Spleen (tissue), 11 donors: ENCODE measurements around the gene RAB33A. TPM values are rescaled to one million over a fixed set of nuclear protein-coding genes. Genes with fewer than 3 reads are reported as not detected.
A peak's percentile ranks its signal among the peaks of the same experiment; 100 is the strongest.

ENCODE experiments used
- DNase-seq: peaks from one replicate; pipeline ENCODE4 v3.0.0-alpha.2; 2020
- H3K27ac ChIP-seq, 8 donors: fragments of 200-600 bp; sonication (generic) in 7 of 8; 1 replicate in 4 of 8; 2 replicates in 4 of 8; pipeline versions ENCODE4 v1.5.0 to v1.8.0; 2016 to 2021; ENCODE audit warnings: inconsistent platforms in 4 of 8, mild to moderate bottlenecking in 4 of 8, moderate library complexity in 1 of 8
- H3K27me3 ChIP-seq, 7 donors: fragments of 200-600 bp; sonication (generic) in 6 of 7; replicated peaks in 1 of 7; 1 replicate in 4 of 7; 2 replicates in 3 of 7; pipeline versions ENCODE4 v1.5.0 to v1.8.0; 2016 to 2021; ENCODE audit warnings: inconsistent platforms in 3 of 7, mild to moderate bottlenecking in 1 of 7
- H3K36me3 ChIP-seq, 6 donors: fragments of 200-600 bp; sonication (generic) in 5 of 6; 1 replicate in 4 of 6; 2 replicates in 2 of 6; pipeline versions ENCODE4 v1.5.0 to v1.8.0; 2016 to 2021; ENCODE audit warnings: inconsistent platforms in 2 of 6
- H3K4me1 ChIP-seq, 6 donors: fragments of 200-600 bp; sonication (generic) in 5 of 6; 1 replicate in 3 of 6; 2 replicates in 3 of 6; pipeline versions ENCODE4 v1.5.0 to v1.8.0; 2016 to 2021; ENCODE audit warnings: inconsistent platforms in 3 of 6
- H3K4me3 ChIP-seq, 8 donors: fragments of 200-600 bp; sonication (generic) in 7 of 8; 1 replicate in 4 of 8; 2 replicates in 4 of 8; pipeline versions ENCODE4 v1.5.0 to v1.8.0; 2016 to 2021; ENCODE audit warnings: inconsistent platforms in 4 of 8, mild to moderate bottlenecking in 4 of 8, moderate library complexity in 2 of 8
- H3K9me3 ChIP-seq, 8 donors: fragments of 200-600 bp; sonication (generic) in 7 of 8; 1 replicate in 4 of 8; 2 replicates in 4 of 8; pipeline versions ENCODE4 v1.5.0 to v1.8.0; 2016 to 2021; ENCODE audit warnings: inconsistent platforms in 4 of 8
- CTCF ChIP-seq, 11 experiments: fragments of 200-600 bp in 7 of 11; fragments of 450-650 bp in 4 of 11; sonication (generic) in 4 of 11; IDR thresholded peaks in 8 of 11; conservative IDR thresholded peaks in 3 of 11; 1 replicate in 7 of 11; 2 replicates in 4 of 11; pipeline versions ENCODE4 v1.4.0 to v1.8.0; 2016 to 2021; ENCODE audit warnings: antibody characterized with exemption in 11 of 11, inconsistent platforms in 4 of 11, mild to moderate bottlenecking in 1 of 11
- POLR2A ChIP-seq, 3 donors: fragments of 450-650 bp; IDR thresholded peaks; one replicate each; pipeline ENCODE4 v1.5.1; 2017; ENCODE audit warnings: antibody characterized with exemption in 3 of 3, mild to moderate bottlenecking in 1 of 3
- POLR2AphosphoS5 ChIP-seq, 3 donors: sonication (generic); formaldehyde crosslinking; IDR thresholded peaks; one replicate each; pipeline ENCODE4 v1.5.1; 2017; ENCODE audit warnings: antibody characterized with exemption in 3 of 3
- WGBS, 5 donors: extraction: QIAGEN DNeasy Blood & Tissue Kit in 3 of 5; methylation state at CpG; one replicate each; pipeline versions ENCODE4 v1.1.5 to v1.1.7; 2013 to 2018; 5-methylcytosine and 5-hydroxymethylcytosine counted together
- intact Hi-C: fragments of 100-400 bp; cut with DNase I; formaldehyde crosslinking; loops from one replicate; pipeline ENCODE4 v1.15.0; 2023; ENCODE audit warnings: low total_unique reads
- polyA plus RNA-seq, 3 donors: library from polyadenylated mRNA; stranded (reverse); fragments of 200-250 nt; gene quantifications; one replicate each; pipeline ENCODE4 v1.2.1, GENCODE V29; 2013
- total RNA-seq, 7 donors: library from RNA; depleted of rRNA in 3 of 7; stranded (reverse); fragments of >200 nt in 3 of 7; fragmentation: NEBNext Ultra II Directional in 4 of 7; extraction: Animal tissue kit (Norgen Biotek cat#: 25700) in 4 of 7; gene quantifications; one replicate each; pipeline versions ENCODE4 v1.1.0 to v1.2.1, GENCODE V29; 2016 to 2021
- donor health status: healthy with polysubstance abuse.
- donor health status: DM: no; HTN: no; CAD: no; lungs with moderate emphysema.
- donor health status: DM: no; HTN: no; CAD: no.
- donor health status: Bipolar disorder and iron deficiency.
- donor health status: healthy.
- donor health status: DM: no; HTN: no; CAD: no.
- donor health status: DM: yes; HTN: yes; CAD: no.

Gene RAB33A
- total and polyA plus RNA-seq, 10 donors = 1.7 to 6.7 (median 3.7) TPM

- TF ChIP-seq CTCF (IDR thresholded peaks at IDR 0.05 in 8 of 11, conservative IDR thresholded peaks at IDR 0.05 in 3 of 11) = no peak
- WGBS, 5 donors = 10 to 49% (median 11%) methylated on average over 13 to 34 of the region's 34 CpGs
- DNase-seq = peak; percentile 77
- peaks cover 0 to 5% (median 0%) of the 10 kb centered on the region in 7 donors for H3K27me3 ChIP-seq
- peaks cover 3 to 60% (median 34%) of the 10 kb centered on the region in 6 donors for H3K4me1 ChIP-seq
- H3K9me3 ChIP-seq = no peaks in the 10 kb centered on the region
- intact Hi-C loops = no loop called here
- H3K4me3 ChIP-seq = peak overlapping the region; percentile 48 to 82 (median 56)
- H3K27ac ChIP-seq = peak overlapping the region in 7 of 8 donors; percentile 64 to 82 (median 72)
- H3K36me3 ChIP-seq = no peaks in the 10 kb centered on the region
Observed at GRCh38 chrX:130172127-130172845, 524 bp downstream of the RAB33A start.

GRCh38 chrX:130173190-130173895 is 1.6 kb downstream of the RAB33A start:
- Histone ChIP-seq H3K27ac (peak overlapping the region in 7 of 8 donors; percentile 64 to 82 (median 72)), H3K4me1 (peaks cover 3 to 70% (median 34%) of the 10 kb centered on the region in 6 donors), H3K27me3 (peaks cover 0 to 5% (median 0%) of the 10 kb centered on the region in 7 donors), H3K36me3 (no peaks in the 10 kb centered on the region), H3K9me3 (no peaks in the 10 kb centered on the region), H3K4me3 (peak overlapping the region in 6 of 8 donors; percentile 52 to 82 (median 58))
- TF ChIP-seq POLR2A (IDR thresholded peaks at IDR 0.05) (no peak), CTCF (IDR thresholded peaks at IDR 0.05 in 8 of 11, conservative IDR thresholded peaks at IDR 0.05 in 3 of 11) (no peak), POLR2AphosphoS5 (IDR thresholded peaks at IDR 0.05) (peak in 1 of 3 donors; percentile 56)
- 5 to 37% (median 13%) methylated on average over 7 of the region's 7 CpGs for WGBS, 5 donors
- peak; percentile 72 for DNase-seq
- intact Hi-C loops = no loop called here

- 44 to 66% (median 63%) methylated on average over 5 to 10 of the region's 10 CpGs for WGBS, 5 donors
- H3K36me3 ChIP-seq = no peaks in the 10 kb centered on the region
- H3K27me3 ChIP-seq = peaks cover 0 to 5% (median 0%) of the 10 kb centered on the region in 7 donors
- intact Hi-C loops = no loop called here
- H3K9me3 ChIP-seq = no peaks in the 10 kb centered on the region
- H3K4me3 ChIP-seq = peak overlapping the region in 1 of 8 donors; percentile 82
- H3K27ac ChIP-seq = peak overlapping the region in 7 of 8 donors; percentile 64 to 82 (median 72)
- H3K4me1 ChIP-seq = peaks cover 3 to 70% (median 34%) of the 10 kb centered on the region in 6 donors
- no peak for DNase-seq
- TF ChIP-seq POLR2AphosphoS5 (IDR thresholded peaks at IDR 0.05) (peak in 2 of 3 donors; percentile 17 to 19), POLR2A (IDR thresholded peaks at IDR 0.05) (no peak)
Observed at GRCh38 chrX:130174045-130174704, 2.4 kb downstream of the RAB33A start.

GRCh38 chrX:130174937-130175336 is 3.2 kb downstream of the RAB33A start:
- intact Hi-C loops = no loop called here

More at GRCh38 chrX:130174937-130175336, 3.2 kb downstream of the RAB33A start:
- DNase-seq = no peak
- no peak for TF ChIP-seq CTCF (IDR thresholded peaks at IDR 0.05 in 8 of 11, conservative IDR thresholded peaks at IDR 0.05 in 3 of 11)
- TF ChIP-seq POLR2A (IDR thresholded peaks at IDR 0.05) = no peak
- H3K27ac ChIP-seq = peak overlapping the region in 3 of 8 donors; percentile 64 to 82 (median 76)
- 72 to 100% (median 87%) methylated on average over 2 of the region's 2 CpGs for WGBS, 5 donors
- H3K9me3 ChIP-seq = no peaks in the 10 kb centered on the region
- peaks cover 0 to 5% (median 0%) of the 10 kb centered on the region in 7 donors for H3K27me3 ChIP-seq
- H3K36me3 ChIP-seq = no peaks in the 10 kb centered on the region
- peaks cover 3 to 70% (median 34%) of the 10 kb centered on the region in 6 donors for H3K4me1 ChIP-seq
- no peak overlapping the region for H3K4me3 ChIP-seq
